IMR-90 (cell line): ENCODE data around the gene OSBPL8. TPM values are rescaled to one million over a fixed set of nuclear protein-coding genes. Genes with fewer than 3 reads are reported as not detected.

ENCODE experiments used
- ATAC-seq: fragments of 200-7000 bp; cut with Tn5 transposase; 2 replicates; pipeline ENCODE4 v1.9.1; 2020; ENCODE audit warnings: low read depth, mild to moderate bottlenecking, moderate library complexity
- BruUV-seq: library from RNA; stranded (reverse); fragments of 400-500 nt; replicated peaks from 2 replicates; lab custom pipeline; 2021; lab: Mats Ljungman, UMichigan
- CTCF ChIA-PET: fragments of 300-600 bp; formaldehyde crosslinking; extraction: SDS; loops from one replicate; lab custom pipeline; 2021; ENCODE audit warnings: antibody characterized with exemption; lab: Yijun Ruan, JAX
- POLR2A ChIA-PET: fragments of 300-600 bp; sonication (Branson Sonifier 250); formaldehyde crosslinking; loops from one replicate; lab custom pipeline; 2022; ENCODE audit warnings: antibody characterized with exemption; ENCODE audit not compliant: unreplicated experiment; lab: Charles Lee
- DNase-seq: peaks from one replicate; pipeline ENCODE4 v3.0.0; 2013
- H2AFZ ChIP-seq: replicated peaks from 2 replicates; pipeline ENCODE3; 2013; ENCODE audit warnings: low read length, mild to moderate bottlenecking; ENCODE audit not compliant: poor library complexity
- H2AK5ac ChIP-seq: 2 replicates; pipeline ENCODE4 v1.6.1; 2013; ENCODE audit warnings: low read depth, low read length, inconsistent platforms
- H2AK9ac ChIP-seq: replicated peaks from 2 replicates; pipeline ENCODE3; 2013; ENCODE audit warnings: mild to moderate bottlenecking, low read depth, low read length, moderate library complexity; ENCODE audit not compliant: poor library complexity
- H2BK120ac ChIP-seq: 2 replicates; pipeline ENCODE4 v1.6.1; 2013; ENCODE audit warnings: low read depth, low read length, inconsistent platforms
- H2BK15ac ChIP-seq: 3 replicates; pipeline ENCODE4 v1.6.1; 2013; ENCODE audit warnings: low read depth, low read length, inconsistent platforms
- H2BK20ac ChIP-seq: 2 replicates; pipeline ENCODE4 v1.6.1; 2013; ENCODE audit warnings: low read depth, mild to moderate bottlenecking, inconsistent platforms, low read length, moderate library complexity
- H2BK5ac ChIP-seq: 2 replicates; pipeline ENCODE4 v1.6.1; 2013; ENCODE audit warnings: mild to moderate bottlenecking, low read depth, low read length, inconsistent platforms; ENCODE audit not compliant: poor library complexity, severe bottlenecking
- H3K14ac ChIP-seq: replicated peaks from 2 replicates; pipeline ENCODE4 v1.6.1; 2013; ENCODE audit warnings: low read depth, low read length, inconsistent platforms
- H3K18ac ChIP-seq: 2 replicates; pipeline ENCODE4 v1.6.1; 2013; ENCODE audit warnings: low read depth, low read length, control low read depth
- H3K23ac ChIP-seq: 2 replicates; pipeline ENCODE4 v1.6.1; 2013; ENCODE audit warnings: low read depth, low read length, inconsistent platforms
- H3K27ac ChIP-seq: 2 replicates; pipeline ENCODE4 v1.5.1; 2013; ENCODE audit warnings: mild to moderate bottlenecking, control low read depth, low read length; ENCODE audit not compliant: insufficient read depth
- H3K27me3 ChIP-seq: 2 replicates; pipeline ENCODE4 v1.6.1; 2013; ENCODE audit warnings: low read length; ENCODE audit not compliant: control insufficient read depth, insufficient read depth
- H3K36me3 ChIP-seq: 2 replicates; pipeline ENCODE4 v1.6.1; 2013; ENCODE audit warnings: low read length, mixed read lengths; ENCODE audit not compliant: control insufficient read depth, insufficient read depth
- H3K4ac ChIP-seq: 2 replicates; pipeline ENCODE4 v1.6.1; 2013; ENCODE audit warnings: low read depth, low read length, inconsistent platforms
- H3K4me1 ChIP-seq: 2 replicates; pipeline ENCODE4 v1.6.1; 2013; ENCODE audit warnings: low read length, mixed read lengths; ENCODE audit not compliant: control insufficient read depth, insufficient read depth
- H3K4me2 ChIP-seq: 2 replicates; pipeline ENCODE4 v1.6.1; 2013; ENCODE audit warnings: low read depth, mild to moderate bottlenecking, control low read depth, low read length, moderate library complexity
- H3K4me3 ChIP-seq: 2 replicates; pipeline ENCODE4 v1.5.1; 2013; ENCODE audit warnings: low read depth, mild to moderate bottlenecking, control low read depth, low read length, moderate library complexity; ENCODE audit not compliant: insufficient read depth
- H3K56ac ChIP-seq: 2 replicates; pipeline ENCODE4 v1.6.1; 2013; ENCODE audit warnings: low read length, inconsistent platforms; ENCODE audit not compliant: insufficient read depth; ENCODE audit errors: extremely low read depth
- H3K79me1 ChIP-seq, 2 experiments: 2 replicates each; pipeline ENCODE4 v1.6.1; 2013; ENCODE audit warnings: low read length in 2 of 2, inconsistent platforms in 1 of 2, low read depth in 1 of 2
- H3K9ac ChIP-seq: 2 replicates; pipeline ENCODE4 v1.6.1; 2013; ENCODE audit warnings: low read depth, low read length, control low read depth
- H3K9me1 ChIP-seq: 2 replicates; pipeline ENCODE4 v1.6.1; 2013; ENCODE audit warnings: low read length, inconsistent platforms; ENCODE audit not compliant: insufficient read depth
- H3K9me3 ChIP-seq: 2 replicates; pipeline ENCODE4 v1.6.1; 2013; ENCODE audit warnings: low read length; ENCODE audit not compliant: control insufficient read depth, insufficient read depth
- H4K20me1 ChIP-seq: 2 replicates; pipeline ENCODE4 v1.6.1; 2013; ENCODE audit warnings: low read length, inconsistent platforms; ENCODE audit not compliant: insufficient read depth
- H4K5ac ChIP-seq: 2 replicates; pipeline ENCODE4 v1.6.1; 2013; ENCODE audit warnings: mild to moderate bottlenecking, low read depth, low read length, control low read depth
- H4K8ac ChIP-seq, 2 experiments: 2 replicates each; pipeline ENCODE4 v1.6.1; 2013; ENCODE audit warnings: low read depth in 2 of 2, low read length in 2 of 2, control low read depth in 1 of 2, inconsistent platforms in 1 of 2
- H4K91ac ChIP-seq: 2 replicates; pipeline ENCODE4 v1.6.1; 2013; ENCODE audit warnings: low read depth, low read length, inconsistent platforms; ENCODE audit not compliant: insufficient read depth
- BHLHE40 ChIP-seq: fragments of 150-350 bp; IDR thresholded peaks from 2 replicates; pipeline ENCODE4 v1.6.1; 2016; ENCODE audit warnings: mild to moderate bottlenecking, low read depth, low read length
- CEBPB ChIP-seq: IDR thresholded peaks from 2 replicates; pipeline ENCODE4 v1.6.1; 2012; ENCODE audit warnings: low read depth, low read length, improper control_type of control experiment
- CHD1 ChIP-seq: IDR thresholded peaks from 2 replicates; pipeline ENCODE4 v1.6.1; 2012; ENCODE audit warnings: low read depth, low read length, improper control_type of control experiment
- CTCF ChIP-seq: conservative IDR thresholded peaks from 2 replicates; pipeline ENCODE4 v1.5.1; 2012; ENCODE audit warnings: mild to moderate bottlenecking, low read depth, low read length, improper control_type of control experiment
- ELK1 ChIP-seq: fragments of 150-350 bp; IDR thresholded peaks from 2 replicates; pipeline ENCODE4 v1.6.1; 2016; ENCODE audit warnings: low read depth, mild to moderate bottlenecking, low read length, moderate library complexity, borderline replicate concordance
- FOS ChIP-seq: fragments of 150-350 bp; IDR thresholded peaks from 2 replicates; pipeline ENCODE4 v1.6.1; 2016; ENCODE audit warnings: low read depth, low read length
- MAFK ChIP-seq: IDR thresholded peaks from 2 replicates; pipeline ENCODE4 v1.6.1; 2012; ENCODE audit warnings: low read depth, low read length, improper control_type of control experiment
- MAZ ChIP-seq: IDR thresholded peaks from 2 replicates; pipeline ENCODE4 v1.6.1; 2012; ENCODE audit warnings: low read depth, mild to moderate bottlenecking, low read length, improper control_type of control experiment, moderate library complexity, borderline replicate concordance
- MXI1 ChIP-seq: IDR thresholded peaks from 2 replicates; pipeline ENCODE4 v1.6.1; 2012; ENCODE audit warnings: low read depth, mild to moderate bottlenecking, low read length, moderate library complexity, borderline replicate concordance
- NFE2L2 ChIP-seq: fragments of 150-350 bp; IDR thresholded peaks from 2 replicates; pipeline ENCODE4 v1.6.1; 2016; ENCODE audit warnings: low read depth, mild to moderate bottlenecking, low read length
- POLR2A ChIP-seq: IDR thresholded peaks from 2 replicates; pipeline ENCODE4 v1.6.1; 2012; ENCODE audit warnings: mild to moderate bottlenecking, low read depth, low read length
- RAD21 ChIP-seq: IDR thresholded peaks from 2 replicates; pipeline ENCODE4 v1.6.1; 2012; ENCODE audit warnings: low read length, improper control_type of control experiment
- RCOR1 ChIP-seq: IDR thresholded peaks from 2 replicates; pipeline ENCODE4 v1.6.1; 2012; ENCODE audit warnings: mild to moderate bottlenecking, low read length, improper control_type of control experiment; ENCODE audit not compliant: insufficient replicate concordance
- RFX5 ChIP-seq: IDR thresholded peaks from 2 replicates; pipeline ENCODE4 v1.8.0; 2012; ENCODE audit warnings: low read depth, mild to moderate bottlenecking, low read length, moderate library complexity
- SMC3 ChIP-seq: fragments of 150-350 bp; IDR thresholded peaks from 2 replicates; pipeline ENCODE4 v1.6.1; 2016; ENCODE audit warnings: low read depth, mild to moderate bottlenecking, antibody characterized with exemption, low read length, moderate library complexity
- USF2 ChIP-seq: fragments of 150-350 bp; IDR thresholded peaks from 2 replicates; pipeline ENCODE4 v1.6.1; 2017; ENCODE audit warnings: mild to moderate bottlenecking, antibody characterized with exemption, low read length, low read depth
- WGBS, 2 experiments: methylation state at CpG; one replicate each; pipeline versions ENCODE4 v1.1.5 to v1.1.7; 2013; ENCODE audit warnings: missing lambda C conversion rate in 2 of 2; ENCODE audit not compliant: insufficient read length in 1 of 2; ENCODE audit errors: extremely low coverage in 2 of 2; 5-methylcytosine and 5-hydroxymethylcytosine counted together
- dilution Hi-C: fragments of 300-500 bp; cut with HindIII; formaldehyde crosslinking; loops from one replicate; pipeline ENCODE4 v1.14.3; 2018; ENCODE audit warnings: low sequenced_read_pairs; ENCODE audit not compliant: unreplicated experiment
- in situ Hi-C: fragments of 300-500 bp; cut with MboI; formaldehyde crosslinking; loops from 3 replicates; pipeline ENCODE4 v1.14.3; 2019; ENCODE audit warnings: low sequenced_read_pairs, inconsistent platforms, mixed read lengths
- intact Hi-C: fragments of 100-400 bp; cut with micrococcal nuclease; formaldehyde crosslinking; loops from 2 replicates; pipeline ENCODE4 v1.10.0; 2022
- polyA plus RNA-seq, 3 experiments: library from polyadenylated mRNA; depleted of rRNA; stranded (reverse); fragments of >200 nt; gene quantifications; 2 replicates each; pipeline ENCODE4 v1.2.3, GENCODE V29; 2012; ENCODE audit warnings: low replicate concordance in 1 of 3
- total RNA-seq: library from RNA; depleted of rRNA; stranded (reverse); fragments of >200 nt; gene quantifications from 2 replicates; pipeline ENCODE4 v1.2.3, GENCODE V29; 2012

Gene OSBPL8
- total and polyA plus RNA-seq, 2 of the 4 experiments (the other 2 are of a cell fraction) = 17.8 to 24.2 TPM

- Histone ChIP-seq H2BK15ac (no peak overlapping the region), H3K27ac (no peak overlapping the region), H2AK9ac (no peak overlapping the region), H3K9me1 (no peaks in the 10 kb centered on the region), H3K27me3 (no peaks in the 10 kb centered on the region), H3K56ac (no peak overlapping the region), H2AFZ (no peak overlapping the region), H3K79me1 (no peaks in the 10 kb centered on the region), H3K4ac (no peak overlapping the region), H3K4me1 (peaks cover 8% of the 10 kb centered on the region), H3K14ac (no peak overlapping the region), H2BK5ac (no peak overlapping the region), H4K91ac (no peak overlapping the region), H2BK20ac (no peak overlapping the region), H3K23ac (no peak overlapping the region), H3K18ac (peak overlapping the region; percentile 23; the same call in 1 of the 2 replicates), H3K36me3 (no peaks in the 10 kb centered on the region), H3K9me3 (no peaks in the 10 kb centered on the region), H3K4me3 (no peak overlapping the region), H3K9ac (no peak overlapping the region), H2BK120ac (no peak overlapping the region), H4K8ac (no peak overlapping the region), H4K20me1 (no peaks in the 10 kb centered on the region), H4K5ac (no peak overlapping the region), H2AK5ac (no peak overlapping the region), H3K4me2 (no peak overlapping the region)
- dilution Hi-C loops (no loop called here), intact Hi-C loops (no loop called here), in situ Hi-C loops (no loop called here)
- no CpG with 5 or more reads among the region's 3 CpGs for WGBS, 2 experiments
- BruUV-seq = no TSS peak
- ATAC-seq (no peak), DNase-seq (no peak)
- TF ChIP-seq MXI1 (no peak), RFX5 (no peak), USF2 (no peak), RCOR1 (no peak), NFE2L2 (no peak), CEBPB (no peak), CHD1 (no peak), ELK1 (no peak), RAD21 (no peak), BHLHE40 (no peak), MAZ (no peak), CTCF (no peak), FOS (no peak), MAFK (no peak), POLR2A (no peak), SMC3 (no peak)
- CTCF ChIA-PET = no interaction called here
- POLR2A ChIA-PET = no interaction called here
Observed at GRCh38 chr12:76590131-76590530, 30.6 kb upstream of the OSBPL8 start.
